GM12864 (cell line): ENCODE results near the gene C2orf72.

Source experiments
- DNase-seq: peaks from one replicate; pipeline ENCODE4 v3.0.0-alpha.2; 2011; ENCODE audit warnings: low read depth
- H3K4me3 ChIP-seq: 2 replicates; pipeline ENCODE4 v1.5.1; 2011; ENCODE audit warnings: mild to moderate bottlenecking, low read depth, low read length, control low read depth
- TF ChIP-seq, protein P1 (sequence below): IDR thresholded peaks from 2 replicates; pipeline ENCODE4 v1.5.1; 2011; ENCODE audit warnings: low read depth, mild to moderate bottlenecking, moderate library complexity, low read length, control low read depth, inconsistent platforms; ENCODE audit errors: missing control alignments

Gene C2orf72

DNA sequence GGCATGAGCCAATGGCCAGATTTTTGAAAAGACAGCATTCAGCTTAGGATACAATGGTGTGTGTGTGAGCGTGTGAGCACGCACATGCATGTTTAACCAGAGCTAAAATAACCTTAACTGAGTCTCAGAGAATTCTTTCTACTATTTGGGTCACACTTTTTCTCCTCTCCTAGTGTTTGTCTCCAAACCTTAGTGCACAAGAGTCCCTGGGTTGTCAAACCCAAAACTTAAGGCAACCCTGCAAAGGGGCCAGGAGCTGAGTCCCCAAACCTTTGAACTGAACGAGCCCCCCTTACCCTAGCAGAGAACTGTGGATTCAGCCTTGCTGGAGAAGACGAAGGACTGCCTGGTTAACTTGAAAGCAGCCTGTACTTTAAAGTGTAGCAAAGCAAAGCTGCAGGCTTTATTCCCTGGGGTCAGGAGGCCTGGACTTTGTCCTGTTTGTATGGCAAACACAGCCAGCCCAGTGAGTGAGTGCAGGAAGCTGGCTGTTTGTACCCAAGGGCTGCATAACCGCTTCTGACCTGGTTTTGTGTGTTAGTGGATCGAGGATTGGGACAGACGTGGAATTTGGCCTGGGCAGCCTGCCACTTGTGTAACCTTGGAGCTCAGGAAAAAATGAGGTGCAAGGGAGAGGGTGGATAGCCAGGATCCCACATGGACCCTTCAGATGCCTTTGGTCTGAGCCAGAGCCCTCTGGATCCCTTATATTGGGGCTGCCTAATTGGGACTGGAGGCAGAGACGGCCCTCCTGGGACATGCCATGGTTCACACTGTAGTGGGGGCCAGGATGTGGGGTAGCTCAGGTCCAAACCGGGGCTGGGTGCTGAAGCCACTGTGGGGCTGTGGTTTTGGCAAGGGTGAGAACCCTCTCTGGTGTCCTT, 12.9 kb downstream of the C2orf72 start:
- TF ChIP-seq, protein P1, sequence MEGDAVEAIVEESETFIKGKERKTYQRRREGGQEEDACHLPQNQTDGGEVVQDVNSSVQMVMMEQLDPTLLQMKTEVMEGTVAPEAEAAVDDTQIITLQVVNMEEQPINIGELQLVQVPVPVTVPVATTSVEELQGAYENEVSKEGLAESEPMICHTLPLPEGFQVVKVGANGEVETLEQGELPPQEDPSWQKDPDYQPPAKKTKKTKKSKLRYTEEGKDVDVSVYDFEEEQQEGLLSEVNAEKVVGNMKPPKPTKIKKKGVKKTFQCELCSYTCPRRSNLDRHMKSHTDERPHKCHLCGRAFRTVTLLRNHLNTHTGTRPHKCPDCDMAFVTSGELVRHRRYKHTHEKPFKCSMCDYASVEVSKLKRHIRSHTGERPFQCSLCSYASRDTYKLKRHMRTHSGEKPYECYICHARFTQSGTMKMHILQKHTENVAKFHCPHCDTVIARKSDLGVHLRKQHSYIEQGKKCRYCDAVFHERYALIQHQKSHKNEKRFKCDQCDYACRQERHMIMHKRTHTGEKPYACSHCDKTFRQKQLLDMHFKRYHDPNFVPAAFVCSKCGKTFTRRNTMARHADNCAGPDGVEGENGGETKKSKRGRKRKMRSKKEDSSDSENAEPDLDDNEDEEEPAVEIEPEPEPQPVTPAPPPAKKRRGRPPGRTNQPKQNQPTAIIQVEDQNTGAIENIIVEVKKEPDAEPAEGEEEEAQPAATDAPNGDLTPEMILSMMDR, result no peak
- no peak for DNase-seq
- H3K4me3 ChIP-seq, result no peak overlapping the region

DNA sequence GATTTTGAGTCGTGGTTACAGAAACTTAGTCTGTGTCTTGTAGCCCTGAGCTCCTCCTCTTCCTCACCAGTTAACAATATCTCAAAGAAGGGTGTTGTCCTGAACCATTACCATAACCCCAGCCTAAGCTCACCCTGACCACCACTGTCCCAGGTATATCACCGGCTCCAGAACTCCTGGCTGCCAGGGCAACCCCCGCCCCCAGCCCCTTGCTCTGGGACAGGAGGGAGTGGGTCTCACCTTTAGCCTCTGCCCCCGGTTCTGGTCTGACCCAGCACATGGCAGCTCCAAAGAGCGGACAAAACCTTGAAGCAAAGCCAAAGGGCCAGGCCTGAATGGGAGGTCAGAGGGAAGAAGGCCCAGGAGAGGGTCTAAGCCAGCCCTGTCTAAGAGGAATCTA, 13.8 kb downstream of the C2orf72 start:
- DNase-seq, result no peak
- no peak overlapping the region for H3K4me3 ChIP-seq
- TF ChIP-seq, protein P1, result no peak

DNA sequence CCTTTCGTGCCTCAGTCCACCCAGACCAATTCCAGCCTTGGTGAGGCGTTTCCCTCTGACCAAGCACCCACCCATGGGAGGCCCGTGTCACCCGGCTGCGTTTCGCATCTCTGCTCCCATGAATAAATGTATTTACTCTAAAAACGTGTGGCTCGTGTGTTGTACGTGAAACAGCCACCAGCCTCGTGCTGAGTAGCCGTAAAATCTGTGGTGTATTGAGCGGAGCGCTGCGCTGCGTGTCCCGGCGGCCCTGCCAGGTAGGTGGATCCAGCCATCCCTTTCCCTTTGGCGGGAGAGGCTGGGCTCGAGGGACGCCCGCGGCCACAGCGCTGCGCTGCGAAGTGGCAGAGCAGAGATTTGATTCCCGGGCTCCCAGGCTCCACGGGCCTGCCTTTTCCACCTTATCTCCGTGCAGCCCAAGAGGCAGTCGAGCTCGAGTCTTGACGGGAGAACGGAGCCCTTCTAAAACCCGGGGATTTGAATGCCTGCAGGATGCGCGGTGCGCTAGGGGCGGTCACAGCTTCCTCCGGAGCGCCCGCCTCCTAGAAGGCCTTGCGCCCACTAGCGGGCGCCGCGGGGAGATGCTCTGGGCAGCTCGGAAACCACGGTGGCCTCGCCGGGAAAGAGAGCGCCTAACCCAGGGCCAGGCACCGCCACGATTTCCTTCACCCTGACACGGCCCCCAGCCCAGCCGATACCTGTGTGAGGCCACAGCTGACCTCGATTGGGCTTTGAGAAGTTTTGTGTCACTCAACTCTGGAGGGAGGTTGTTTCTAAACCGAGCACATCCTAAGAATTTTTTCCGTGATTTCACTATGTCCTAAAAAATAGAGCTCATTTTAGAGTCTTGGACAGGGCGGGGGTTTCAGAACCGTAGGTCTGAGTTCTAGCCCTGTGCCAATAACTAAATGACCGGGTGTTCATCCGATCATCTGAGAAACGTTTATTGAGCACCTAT, 15.4 kb downstream of the C2orf72 start:
- DNase-seq, result peak; percentile 49

DNA sequence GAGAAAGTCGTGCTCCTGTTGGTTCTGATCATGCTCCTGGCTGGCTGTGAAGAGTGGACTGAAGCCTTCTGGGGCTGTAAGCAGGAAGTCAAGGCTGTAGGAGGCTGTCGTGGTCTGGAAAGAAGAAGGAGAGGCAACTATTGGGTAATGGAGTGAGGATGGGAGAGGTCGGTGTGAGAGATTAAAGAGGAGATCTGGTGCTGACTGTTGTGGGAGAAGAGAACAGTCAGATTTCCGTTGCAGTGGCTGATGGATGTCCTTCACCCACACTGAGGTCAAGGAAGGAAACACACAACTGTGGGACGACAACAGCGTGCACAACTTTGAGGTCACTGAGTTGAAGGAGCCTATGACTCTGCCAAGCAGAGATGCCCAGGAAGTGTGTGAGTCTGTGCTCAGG, 16.5 kb downstream of the C2orf72 start:
- DNase-seq, result no peak
- no peak overlapping the region for H3K4me3 ChIP-seq
- TF ChIP-seq, protein P1, result peak; percentile 11

More for the DNA sequence above, 15.4 kb downstream of the C2orf72 start:
- TF ChIP-seq, protein P1, result peak; percentile 96
- H3K4me3 ChIP-seq, result peak overlapping the region; percentile 64

DNA sequence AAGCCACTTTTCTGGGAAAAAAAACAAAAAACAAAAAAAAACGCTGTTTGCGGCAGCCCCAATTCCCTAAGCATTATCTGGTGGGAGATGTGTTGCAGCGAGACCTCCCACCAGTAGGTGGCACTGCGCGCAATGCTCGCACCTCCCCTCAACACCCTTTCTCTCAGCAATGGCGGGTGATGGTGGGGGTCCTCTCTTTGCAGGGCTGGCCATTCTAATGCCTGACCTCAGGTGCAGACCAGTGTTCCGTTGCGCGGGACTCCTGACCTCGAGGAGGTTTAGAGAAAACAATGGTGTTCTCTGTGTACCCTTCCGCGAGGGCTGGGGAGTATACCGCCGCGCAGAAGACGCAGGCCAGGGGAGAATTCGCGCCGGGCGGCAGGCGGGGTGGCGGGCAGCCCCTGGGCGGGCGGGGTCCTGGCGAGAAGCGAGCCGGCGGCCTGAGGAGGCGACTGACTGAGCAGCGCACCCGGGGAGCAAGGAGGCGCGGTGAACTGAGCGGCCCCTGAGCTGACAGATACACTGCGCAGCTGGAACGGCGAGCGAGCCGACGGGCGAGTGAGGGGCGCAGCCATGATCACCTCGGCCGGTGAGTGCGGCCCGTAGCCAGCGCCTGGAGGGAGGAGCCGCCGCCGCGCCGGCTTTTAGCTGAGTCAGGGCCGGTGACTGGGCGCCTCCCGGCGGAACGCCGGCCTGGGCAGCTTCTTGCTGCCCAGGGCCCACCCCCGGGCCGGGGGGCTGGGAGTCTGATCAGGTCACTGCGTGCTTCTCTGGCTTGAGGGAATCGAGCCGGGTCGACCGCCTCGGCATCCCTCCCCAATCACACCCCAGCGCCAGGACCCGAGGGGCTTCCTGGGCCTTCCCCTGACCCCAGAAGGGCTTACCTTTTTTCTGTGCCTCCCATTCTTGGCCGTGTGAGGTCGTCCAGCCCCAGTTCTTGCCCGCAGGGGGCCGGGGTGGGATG, 19.4 kb downstream of the C2orf72 start, which contains the start of gene PSMD1:
Gene PSMD1 (plus strand): TSS at position 415 of the 964 bp plus-strand sequence. CDS start 159 bp downstream, at position 574.
- H3K4me3 ChIP-seq, result peak within 1 kb of the TSS; percentile 91
- TF ChIP-seq, protein P1, result peak; percentile 93
- DNase-seq, result peak; percentile 85

DNA sequence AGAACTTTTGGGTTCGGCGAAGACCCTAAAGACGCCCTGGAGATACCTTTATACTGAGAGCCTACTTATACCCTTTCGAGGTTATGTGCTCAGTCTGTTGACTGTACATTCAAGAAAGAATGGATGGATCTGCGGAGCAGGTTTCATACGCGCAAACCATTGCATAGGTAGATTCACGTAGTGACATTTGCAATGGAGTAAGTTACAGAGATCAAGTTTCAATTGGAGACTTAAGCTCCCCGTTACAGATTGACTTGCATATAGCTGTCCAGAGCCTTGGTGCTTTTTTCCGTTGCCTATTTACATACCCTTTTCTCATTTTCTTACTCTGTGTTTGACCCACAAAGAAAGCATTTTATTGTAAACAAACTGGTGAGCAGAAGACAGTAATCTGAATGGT, 20.3 kb downstream of the C2orf72 start:
- peak overlapping the region; percentile 91 for H3K4me3 ChIP-seq
- TF ChIP-seq, protein P1, result no peak
- DNase-seq, result no peak
